GM12892 (cell line): ENCODE measurements around the gene WNT2.

Experiments used
- POLR2A ChIP-seq: IDR thresholded peaks from 2 replicates; pipeline ENCODE4 v1.6.1; 2011; ENCODE audit warnings: low read depth, low read length, control low read depth
- POLR2AphosphoS5 ChIP-seq: IDR thresholded peaks from 2 replicates; pipeline ENCODE4 v1.6.1; 2011; ENCODE audit warnings: low read depth, low read length, control low read depth
- TAF1 ChIP-seq: IDR thresholded peaks from 2 replicates; pipeline ENCODE4 v1.6.1; 2011; ENCODE audit warnings: low read depth, mild to moderate bottlenecking, control low read depth, low read length, borderline replicate concordance

DNA sequence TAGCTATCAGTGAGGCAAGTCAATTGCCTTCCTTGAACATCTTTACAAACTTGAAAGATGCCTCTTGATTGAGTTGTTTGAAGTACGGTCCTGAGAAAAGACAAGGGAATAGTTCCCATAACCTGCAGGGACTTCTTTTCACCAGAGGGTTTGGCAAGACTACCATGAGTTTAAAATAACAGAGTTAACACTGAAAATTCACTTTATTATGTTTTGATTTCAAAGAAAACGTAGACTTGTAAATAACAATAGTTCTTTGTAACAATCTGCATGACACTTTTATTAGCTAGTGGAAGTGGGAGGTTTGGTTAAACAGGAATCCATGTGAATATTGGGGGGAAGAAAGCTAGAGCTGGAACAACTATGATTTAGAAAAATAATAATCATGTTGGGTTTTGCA is 49.5 kb downstream of the WNT2 start:
- TF ChIP-seq POLR2A, result no peak
- TF ChIP-seq TAF1, result no peak
- TF ChIP-seq POLR2AphosphoS5, result no peak
